Tibial nerve (tissue), 4 donors: Measurements from ENCODE around the gene TSR3. TPM values are rescaled to one million over a fixed set of nuclear protein-coding genes. Genes with fewer than 3 reads are reported as not detected.

Experiments used
- DNase-seq, 2 donors: peaks; one replicate each; pipeline ENCODE4 v3.0.0-alpha.2; 2019; ENCODE audit warnings: low spot score in 2 of 2
- H3K27ac ChIP-seq, 4 donors: fragments of 200-600 bp; sonication (generic) in 3 of 4; one replicate each; pipeline ENCODE4 v1.5.1; 2017 to 2019; ENCODE audit warnings: mild to moderate bottlenecking in 1 of 4
- H3K27me3 ChIP-seq, 2 donors: fragments of 200-600 bp; sonication (generic) in 1 of 2; one replicate each; pipeline versions ENCODE4 v1.5.1 to v1.6.0; 2017 to 2019
- H3K36me3 ChIP-seq, 3 donors: fragments of 200-600 bp; sonication (generic); one replicate each; pipeline ENCODE4 v1.5.1; 2018 to 2019
- H3K4me1 ChIP-seq, 4 donors: fragments of 200-600 bp; sonication (generic) in 3 of 4; one replicate each; pipeline ENCODE4 v1.5.1; 2017 to 2019
- H3K4me3 ChIP-seq, 4 donors: fragments of 200-600 bp; sonication (generic) in 3 of 4; one replicate each; pipeline ENCODE4 v1.5.1; 2017 to 2019; ENCODE audit warnings: mild to moderate bottlenecking in 1 of 4, moderate library complexity in 1 of 4
- H3K9me3 ChIP-seq, 4 donors: fragments of 200-600 bp; sonication (generic) in 3 of 4; one replicate each; pipeline ENCODE4 v1.5.1; 2017 to 2019
- EP300 ChIP-seq, 2 donors: sonication (generic); formaldehyde crosslinking; IDR thresholded peaks; one replicate each; pipeline ENCODE4 v1.6.1; 2017; ENCODE audit warnings: antibody characterized with exemption in 2 of 2, mild to moderate bottlenecking in 1 of 2
- POLR2A ChIP-seq, 2 donors: fragments of 450-650 bp; IDR thresholded peaks; one replicate each; pipeline ENCODE4 v1.6.1; 2017; ENCODE audit warnings: antibody characterized with exemption in 2 of 2, mild to moderate bottlenecking in 2 of 2, moderate library complexity in 2 of 2
- WGBS, 2 donors: methylation state at CpG; one replicate each; pipeline ENCODE4 v1.1.5; 2018; 5-methylcytosine and 5-hydroxymethylcytosine counted together
- total RNA-seq, 4 donors: library from RNA; depleted of rRNA; stranded (reverse); fragments of >200 nt; gene quantifications; one replicate each; pipeline ENCODE4 v1.1.0, GENCODE V29; 2016
- TF ChIP-seq, protein P1 (sequence below), 5 experiments: fragments of 200-600 bp in 3 of 5; fragments of 450-650 bp in 2 of 5; sonication (generic) in 3 of 5; IDR thresholded peaks; one replicate each; pipeline ENCODE4 v1.5.1; 2016 to 2019; ENCODE audit warnings: antibody characterized with exemption in 5 of 5, mild to moderate bottlenecking in 3 of 5, moderate library complexity in 2 of 5

TSR3 gene
- total RNA-seq, 4 donors from 2014 or later: 72.2 to 122 (median 108) TPM

DNA sequence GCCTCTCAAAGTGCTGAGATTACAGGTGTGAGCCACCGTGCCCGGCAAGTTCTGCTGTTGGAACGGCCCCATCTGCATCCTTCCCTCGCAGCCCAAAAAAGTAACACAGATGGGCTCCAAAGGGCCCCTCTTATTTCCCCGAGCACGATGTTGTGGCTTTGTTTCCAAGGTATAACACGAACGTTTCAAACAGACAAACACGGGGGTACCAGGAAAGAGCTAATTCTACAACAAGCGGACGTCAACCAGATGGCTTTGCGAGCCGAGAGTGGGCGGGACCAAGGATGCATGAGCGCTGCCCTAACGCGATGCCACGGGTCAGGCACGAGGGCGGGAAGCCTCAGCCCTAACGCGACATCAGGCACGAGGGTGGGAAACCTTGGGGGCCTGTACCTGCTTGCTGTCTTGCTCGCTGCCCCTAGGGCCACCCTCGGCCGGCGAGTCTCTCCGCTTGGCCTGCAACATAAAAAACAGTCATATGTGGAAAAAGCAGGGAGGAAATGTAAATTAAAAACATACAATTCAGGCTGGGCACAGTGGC lies 38.6 kb upstream of the TSR3 start:
- no peak overlapping the region for H3K27ac ChIP-seq
- no peak for DNase-seq
- H3K27me3 ChIP-seq: no peaks in the 10 kb centered on the region
- TF ChIP-seq EP300 (IDR thresholded peaks at IDR 0.05): no peak
- no peak for TF ChIP-seq POLR2A (IDR thresholded peaks at IDR 0.05)
- TF ChIP-seq, protein P1, sequence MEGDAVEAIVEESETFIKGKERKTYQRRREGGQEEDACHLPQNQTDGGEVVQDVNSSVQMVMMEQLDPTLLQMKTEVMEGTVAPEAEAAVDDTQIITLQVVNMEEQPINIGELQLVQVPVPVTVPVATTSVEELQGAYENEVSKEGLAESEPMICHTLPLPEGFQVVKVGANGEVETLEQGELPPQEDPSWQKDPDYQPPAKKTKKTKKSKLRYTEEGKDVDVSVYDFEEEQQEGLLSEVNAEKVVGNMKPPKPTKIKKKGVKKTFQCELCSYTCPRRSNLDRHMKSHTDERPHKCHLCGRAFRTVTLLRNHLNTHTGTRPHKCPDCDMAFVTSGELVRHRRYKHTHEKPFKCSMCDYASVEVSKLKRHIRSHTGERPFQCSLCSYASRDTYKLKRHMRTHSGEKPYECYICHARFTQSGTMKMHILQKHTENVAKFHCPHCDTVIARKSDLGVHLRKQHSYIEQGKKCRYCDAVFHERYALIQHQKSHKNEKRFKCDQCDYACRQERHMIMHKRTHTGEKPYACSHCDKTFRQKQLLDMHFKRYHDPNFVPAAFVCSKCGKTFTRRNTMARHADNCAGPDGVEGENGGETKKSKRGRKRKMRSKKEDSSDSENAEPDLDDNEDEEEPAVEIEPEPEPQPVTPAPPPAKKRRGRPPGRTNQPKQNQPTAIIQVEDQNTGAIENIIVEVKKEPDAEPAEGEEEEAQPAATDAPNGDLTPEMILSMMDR (IDR thresholded peaks at IDR 0.05): no peak
- WGBS, 2 donors: 80 to 86% methylated on average over 28 of the region's 28 CpGs
- no peak overlapping the region for H3K4me3 ChIP-seq
- peaks cover 2 to 98% (median 15%) of the 10 kb centered on the region in 3 donors for H3K36me3 ChIP-seq
- H3K9me3 ChIP-seq: no peaks in the 10 kb centered on the region
- no peaks in the 10 kb centered on the region for H3K4me1 ChIP-seq

DNA sequence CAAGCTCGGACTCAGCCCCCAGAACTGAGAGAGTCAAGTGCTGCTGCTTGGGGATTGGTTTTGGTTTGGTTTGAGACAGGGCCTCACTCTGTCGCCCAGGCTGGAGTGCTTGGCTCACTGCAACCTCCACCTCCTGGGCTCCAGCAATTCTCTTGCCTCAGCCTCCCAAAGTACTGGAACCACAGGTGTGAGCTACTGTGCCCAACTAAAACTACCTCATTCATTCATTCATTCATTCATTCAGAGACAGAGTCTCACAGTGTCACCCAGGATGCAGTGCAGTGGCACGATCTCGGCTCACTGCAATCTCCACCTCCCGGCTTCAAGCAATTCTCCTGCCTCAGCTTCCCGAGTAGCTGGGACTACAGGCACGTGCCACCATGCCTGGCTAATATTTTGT lies 38.1 kb upstream of the TSR3 start:
- no peaks in the 10 kb centered on the region for H3K27me3 ChIP-seq
- H3K36me3 ChIP-seq: peaks cover under 1 to 98% (median 19%) of the 10 kb centered on the region in 3 donors
- H3K9me3 ChIP-seq: no peaks in the 10 kb centered on the region
- H3K4me1 ChIP-seq: no peaks in the 10 kb centered on the region
- no peak overlapping the region for H3K4me3 ChIP-seq
- TF ChIP-seq, protein P1 (IDR thresholded peaks at IDR 0.05): no peak
- no peak for DNase-seq
- no peak overlapping the region for H3K27ac ChIP-seq
- WGBS, 2 donors: 91 to 93% methylated on average over 7 of the region's 7 CpGs

DNA sequence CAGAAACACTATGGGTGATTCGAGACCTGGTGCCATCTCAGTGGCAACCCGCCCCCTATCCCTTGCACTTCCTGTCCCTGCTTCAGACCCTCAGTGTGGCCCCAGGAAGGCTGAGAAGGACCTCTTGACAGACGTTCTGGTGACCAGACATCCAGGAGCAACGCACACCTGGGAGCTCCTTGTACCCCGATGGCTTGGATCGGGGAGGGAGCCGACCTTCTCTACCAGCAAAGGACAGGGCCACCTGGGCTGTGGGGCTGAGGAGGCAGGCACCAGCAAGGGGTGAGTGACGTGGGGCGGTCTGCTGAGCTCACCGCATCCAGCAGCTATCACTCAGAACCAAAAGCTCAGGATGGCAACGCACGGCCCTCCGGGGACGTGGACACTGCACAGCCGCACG lies 35.7 kb upstream of the TSR3 start:
- no peaks in the 10 kb centered on the region for H3K27me3 ChIP-seq
- H3K4me3 ChIP-seq: no peak overlapping the region
- no peaks in the 10 kb centered on the region for H3K9me3 ChIP-seq
- no peak overlapping the region for H3K27ac ChIP-seq
- peaks cover 0 to 98% (median 18%) of the 10 kb centered on the region in 3 donors for H3K36me3 ChIP-seq
- H3K4me1 ChIP-seq: no peaks in the 10 kb centered on the region
- TF ChIP-seq EP300 (IDR thresholded peaks at IDR 0.05) (no peak), POLR2A (IDR thresholded peaks at IDR 0.05) (no peak)
- TF ChIP-seq, protein P1 (IDR thresholded peaks at IDR 0.05): no peak
- WGBS, 2 donors: 91 to 92% methylated on average over 16 of the region's 16 CpGs
- DNase-seq: no peak

DNA sequence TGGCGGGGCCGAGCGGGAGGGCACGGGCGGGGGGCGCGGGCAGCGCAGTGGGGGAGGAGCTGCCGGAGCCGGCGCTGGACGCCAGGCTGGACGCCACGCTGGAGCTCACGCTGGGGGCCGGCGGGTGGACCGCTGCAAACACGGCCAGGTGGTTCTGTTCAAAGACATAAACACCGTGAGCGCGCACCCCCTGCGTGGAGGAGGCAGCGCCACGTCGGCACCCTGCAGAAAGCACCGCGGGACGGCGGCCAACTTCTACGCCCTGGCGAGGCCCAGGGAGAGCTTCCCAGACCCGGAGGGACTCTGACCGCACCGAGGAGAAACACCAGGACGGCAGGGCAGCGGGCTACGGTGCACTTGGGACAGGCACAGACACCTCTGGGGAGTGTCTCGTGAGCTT lies 33.6 kb upstream of the TSR3 start:
- no peaks in the 10 kb centered on the region for H3K27me3 ChIP-seq
- TF ChIP-seq EP300 (IDR thresholded peaks at IDR 0.05): no peak
- TF ChIP-seq POLR2A (IDR thresholded peaks at IDR 0.05): no peak
- TF ChIP-seq, protein P1 (IDR thresholded peaks at IDR 0.05): no peak
- no peak for DNase-seq
- no peaks in the 10 kb centered on the region for H3K4me1 ChIP-seq
- H3K27ac ChIP-seq: no peak overlapping the region
- peaks cover 0 to 97% (median 12%) of the 10 kb centered on the region in 3 donors for H3K36me3 ChIP-seq
- H3K9me3 ChIP-seq: no peaks in the 10 kb centered on the region
- H3K4me3 ChIP-seq: no peak overlapping the region
- WGBS, 2 donors: 95 to 96% methylated on average over 39 of the region's 39 CpGs

DNA sequence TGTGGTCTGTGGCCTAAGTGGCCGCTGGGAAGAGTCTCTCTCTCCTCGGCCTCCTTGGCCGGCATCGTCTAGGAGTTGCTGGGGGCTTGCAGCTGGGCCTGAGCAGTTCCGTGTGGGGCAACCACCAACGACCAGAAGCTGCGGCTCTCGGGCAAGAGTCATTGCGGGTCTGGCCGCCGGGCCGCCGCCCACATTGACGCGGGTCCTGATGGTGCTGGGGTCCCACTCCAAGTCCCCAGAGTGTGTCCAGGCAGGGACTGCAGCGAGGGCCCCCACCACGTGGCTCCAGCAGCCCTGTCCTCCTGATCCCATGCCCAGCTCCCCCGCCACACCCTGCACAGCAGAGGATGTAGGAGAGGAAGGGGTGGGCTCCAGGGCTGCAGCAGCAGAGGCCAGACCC lies 31.9 kb upstream of the TSR3 start:
- no peak overlapping the region for H3K27ac ChIP-seq
- TF ChIP-seq, protein P1 (IDR thresholded peaks at IDR 0.05): no peak
- no peak for TF ChIP-seq EP300 (IDR thresholded peaks at IDR 0.05)
- TF ChIP-seq POLR2A (IDR thresholded peaks at IDR 0.05): no peak
- no peaks in the 10 kb centered on the region for H3K9me3 ChIP-seq
- H3K27me3 ChIP-seq: no peaks in the 10 kb centered on the region
- 90 to 93% methylated on average over 17 to 18 of the region's 18 CpGs for WGBS, 2 donors
- H3K4me3 ChIP-seq: no peak overlapping the region
- H3K4me1 ChIP-seq: peaks cover 0 to 14% (median 8%) of the 10 kb centered on the region in 4 donors
- DNase-seq: no peak
- H3K36me3 ChIP-seq: peaks cover 0 to 80% (median 12%) of the 10 kb centered on the region in 3 donors
